Measurements from ENCODE around the gene MS4A10. TPM values are rescaled to one million over a fixed set of nuclear protein-coding genes. Genes with fewer than 3 reads are reported as not detected.

MS4A10 gene
- total and polyA plus RNA-seq, 5 experiments from 2014 or later, result not detected

DNA sequence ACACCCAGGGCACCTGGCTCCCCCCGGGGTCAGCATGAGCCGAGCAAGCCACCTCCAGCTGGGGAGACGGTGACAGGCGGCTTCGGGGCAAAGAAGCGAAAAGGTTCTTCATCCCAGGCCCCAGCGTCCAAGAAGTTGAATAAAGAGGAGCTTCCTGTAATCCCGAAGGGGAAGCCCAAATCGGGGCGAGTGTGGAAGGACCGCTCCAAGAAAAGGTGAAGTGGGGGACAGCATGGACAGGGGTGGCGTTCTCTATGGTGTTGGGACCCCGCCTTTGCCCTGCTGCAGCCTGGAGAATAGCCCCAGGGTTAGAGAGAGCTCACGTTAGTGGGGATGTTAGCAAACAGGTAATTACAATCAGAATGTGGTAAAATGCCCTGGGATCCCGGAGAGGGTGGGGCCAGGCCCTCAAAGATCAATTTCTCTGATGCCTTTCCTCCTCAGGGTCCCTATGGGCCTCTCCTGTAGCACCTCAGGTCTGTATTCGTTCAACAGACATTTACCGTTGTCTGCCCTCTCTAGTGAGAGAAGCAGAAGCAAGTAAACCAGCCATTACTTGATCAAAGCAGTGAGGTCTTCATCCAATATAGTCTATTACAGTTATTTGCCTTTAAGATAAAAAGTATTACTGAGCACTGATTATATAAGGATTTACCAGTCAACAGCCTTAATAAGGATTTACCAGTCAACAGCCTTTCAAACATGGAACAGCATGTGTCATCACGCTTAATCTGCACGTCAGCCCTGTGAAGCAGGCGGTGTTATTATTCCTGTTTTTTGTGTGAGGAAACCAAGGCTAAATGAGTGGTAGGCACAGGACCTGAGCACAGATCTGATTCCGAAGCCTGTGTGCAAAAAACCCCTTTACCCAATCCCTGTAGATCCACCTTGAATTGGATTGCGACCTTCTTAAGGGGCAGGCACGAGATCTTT lies 57.8 kb downstream of the MS4A10 start:
- ATAC-seq, result no peak
- Mint-ChIP-seq H3K4me3 (peak overlapping the region; percentile 71 to 94 (median 90)), H3K36me3 (peaks cover 0 to 22% (median 3%) of the 10 kb centered on the region in 3 donors), H3K4me1 (peaks cover 32 to 54% (median 43%) of the 10 kb centered on the region in 4 donors), H3K27me3 (peaks cover 0 to 3% (median 0%) of the 10 kb centered on the region in 5 donors), H3K27ac (peak overlapping the region; percentile 70 to 99 (median 97)), H3K9me3 (no peaks in the 10 kb centered on the region)
- POLR2A ChIA-PET, result interaction anchor here (0.7 to 1.2 kb wide), 4 partner anchors 12 to 71 kb away, joined by 3 to 6 read pairs (median 4); partner anchors contain the start of genes PTGDR2, TMEM109 and ZP1
- DNase-seq, result no peak

GRCh38 chr11:60844045-60844869 lies 59.1 kb downstream of the MS4A10 start:
- ATAC-seq, result no peak
- peak overlapping the region in 9 of 10 donors; percentile 70 to 99 (median 81) for H3K27ac Mint-ChIP-seq
- H3K4me3 Mint-ChIP-seq, result peak overlapping the region; percentile 71 to 94 (median 90)
- POLR2A ChIA-PET, result no interaction called here
- H3K27me3 Mint-ChIP-seq, result peaks cover 0 to 3% (median 0%) of the 10 kb centered on the region in 5 donors
- peaks cover 32 to 54% (median 45%) of the 10 kb centered on the region in 4 donors for H3K4me1 Mint-ChIP-seq
- H3K9me3 Mint-ChIP-seq, result no peaks in the 10 kb centered on the region
- H3K36me3 Mint-ChIP-seq, result peaks cover 0 to 35% (median 7%) of the 10 kb centered on the region in 3 donors
- DNase-seq, result no peak

GRCh38 chr11:60844870-60845221 lies 59.7 kb downstream of the MS4A10 start:
- Mint-ChIP-seq H3K9me3 (no peaks in the 10 kb centered on the region), H3K4me1 (peaks cover 32 to 54% (median 44%) of the 10 kb centered on the region in 4 donors), H3K36me3 (peaks cover 0 to 40% (median 7%) of the 10 kb centered on the region in 3 donors), H3K4me3 (peak overlapping the region; percentile 23 to 94 (median 90)), H3K27me3 (peaks cover 0 to 3% (median 0%) of the 10 kb centered on the region in 5 donors), H3K27ac (peak overlapping the region in 7 of 10 donors; percentile 16 to 82 (median 70))
- ATAC-seq (no peak), DNase-seq (no peak)
- POLR2A ChIA-PET, result interaction anchor here (1.8 kb wide), 1 partner anchor 11 kb away, joined by 5 read pairs; the partner anchor contains the start of gene PTGDR2

DNA sequence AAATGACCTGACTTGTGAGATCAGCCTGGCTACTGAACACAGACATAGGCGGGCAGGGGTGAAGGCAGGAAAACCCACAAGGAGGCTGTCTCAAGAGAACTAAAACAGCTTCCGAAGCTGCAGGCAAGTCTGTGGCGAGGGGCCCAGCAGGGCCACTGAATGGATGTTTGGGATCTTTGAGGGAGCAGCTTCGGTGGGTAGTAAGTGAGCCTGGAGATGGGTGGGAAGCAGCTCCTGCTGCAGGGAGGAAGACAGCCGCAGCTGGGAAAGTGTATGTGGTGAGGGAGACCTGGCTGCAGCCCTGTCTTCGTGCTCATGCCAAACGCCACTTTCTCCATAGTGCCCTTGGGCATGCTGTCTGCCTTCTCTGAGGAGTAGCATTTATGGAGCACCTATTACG lies 60.2 kb downstream of the MS4A10 start:
- Mint-ChIP-seq H3K27ac (peak overlapping the region in 6 of 10 donors; percentile 60 to 82 (median 72)), H3K4me3 (peak overlapping the region in 9 of 10 donors; percentile 0 to 94 (median 71))

DNA sequence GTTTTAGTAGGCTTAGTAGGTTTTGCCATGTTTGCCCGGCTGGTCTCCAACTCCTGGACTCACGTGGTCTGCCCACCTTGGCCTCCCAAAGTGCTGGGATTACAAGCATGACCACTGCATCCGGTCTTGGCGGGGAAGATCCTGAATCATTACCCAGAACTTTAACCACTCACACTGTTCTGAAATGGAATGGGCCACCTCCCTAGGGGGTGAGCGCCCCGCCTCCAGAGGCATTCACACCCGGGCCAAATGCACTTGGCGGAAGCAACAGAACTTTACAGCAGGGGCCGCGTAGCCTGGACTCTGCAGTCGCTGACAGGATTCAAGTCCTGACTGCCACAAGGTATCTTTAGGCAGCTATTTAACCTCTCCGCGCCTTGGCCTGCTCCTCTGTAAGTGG lies 62.1 kb downstream of the MS4A10 start:
- Mint-ChIP-seq H3K9me3 (no peaks in the 10 kb centered on the region), H3K4me1 (peaks cover 22 to 41% (median 33%) of the 10 kb centered on the region in 4 donors), H3K4me3 (no peak overlapping the region), H3K27ac (no peak overlapping the region), H3K36me3 (peaks cover 0 to 63% (median 23%) of the 10 kb centered on the region in 3 donors), H3K27me3 (no peaks in the 10 kb centered on the region)
- POLR2A ChIA-PET, result interaction anchor here (1.2 kb wide), 1 partner anchor 21 kb away, joined by 3 read pairs; no protein-coding TSS in a partner anchor
- no peak for DNase-seq
- no peak for ATAC-seq

More for the DNA sequence above, 60.2 kb downstream of the MS4A10 start:
- peaks cover 0 to 45% (median 7%) of the 10 kb centered on the region in 3 donors for H3K36me3 Mint-ChIP-seq
- DNase-seq (no peak), ATAC-seq (no peak)
- H3K9me3 Mint-ChIP-seq, result no peaks in the 10 kb centered on the region
- POLR2A ChIA-PET, result interaction anchor here (0.5 to 1.8 kb wide), 2 partner anchors 10 to 12 kb away, joined by 3 to 5 read pairs; partner anchors contain the start of gene PTGDR2
- peaks cover 0 to 3% (median 0%) of the 10 kb centered on the region in 5 donors for H3K27me3 Mint-ChIP-seq
- H3K4me1 Mint-ChIP-seq, result peaks cover 32 to 52% (median 44%) of the 10 kb centered on the region in 4 donors

GRCh38 chr11:60847896-60848295 lies 62.8 kb downstream of the MS4A10 start:
- Mint-ChIP-seq H3K36me3 (peaks cover 0 to 63% (median 23%) of the 10 kb centered on the region in 3 donors), H3K4me1 (peaks cover 22 to 34% (median 28%) of the 10 kb centered on the region in 4 donors), H3K4me3 (no peak overlapping the region), H3K27me3 (no peaks in the 10 kb centered on the region), H3K9me3 (no peaks in the 10 kb centered on the region), H3K27ac (no peak overlapping the region)
- POLR2A ChIA-PET, result interaction anchor here (1.2 kb wide), 1 partner anchor 20 kb away, joined by 3 read pairs; no protein-coding TSS in a partner anchor
- DNase-seq (no peak), ATAC-seq (no peak)

DNA sequence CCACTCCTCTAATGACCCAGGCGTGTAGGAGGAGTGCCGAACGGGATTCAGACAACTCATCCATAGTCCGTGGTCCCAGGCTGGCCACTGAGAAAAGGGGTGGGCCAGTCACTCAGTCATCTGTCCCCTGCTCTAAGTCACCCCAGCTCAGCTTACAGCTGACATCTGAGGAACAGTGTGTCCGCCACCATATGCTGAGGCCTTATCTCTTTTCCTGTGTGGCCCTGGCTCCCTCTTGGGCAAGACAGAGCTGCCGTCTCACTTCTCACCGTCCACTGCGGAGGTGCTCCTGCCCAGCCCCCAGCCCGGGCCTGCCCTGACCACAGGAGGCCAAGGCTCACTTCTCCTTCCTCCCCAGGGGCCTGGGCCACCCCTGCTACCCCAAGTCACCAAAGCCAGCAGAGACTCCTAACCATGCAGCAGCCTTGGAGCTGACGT lies 63.6 kb downstream of the MS4A10 start:
- Mint-ChIP-seq H3K27ac (no peak overlapping the region), H3K4me3 (no peak overlapping the region), H3K9me3 (no peaks in the 10 kb centered on the region), H3K4me1 (peaks cover 15 to 26% (median 20%) of the 10 kb centered on the region in 4 donors), H3K36me3 (peaks cover 0 to 63% (median 23%) of the 10 kb centered on the region in 3 donors), H3K27me3 (no peaks in the 10 kb centered on the region)
- DNase-seq (no peak), ATAC-seq (no peak)
- POLR2A ChIA-PET, result no interaction called here

DNA sequence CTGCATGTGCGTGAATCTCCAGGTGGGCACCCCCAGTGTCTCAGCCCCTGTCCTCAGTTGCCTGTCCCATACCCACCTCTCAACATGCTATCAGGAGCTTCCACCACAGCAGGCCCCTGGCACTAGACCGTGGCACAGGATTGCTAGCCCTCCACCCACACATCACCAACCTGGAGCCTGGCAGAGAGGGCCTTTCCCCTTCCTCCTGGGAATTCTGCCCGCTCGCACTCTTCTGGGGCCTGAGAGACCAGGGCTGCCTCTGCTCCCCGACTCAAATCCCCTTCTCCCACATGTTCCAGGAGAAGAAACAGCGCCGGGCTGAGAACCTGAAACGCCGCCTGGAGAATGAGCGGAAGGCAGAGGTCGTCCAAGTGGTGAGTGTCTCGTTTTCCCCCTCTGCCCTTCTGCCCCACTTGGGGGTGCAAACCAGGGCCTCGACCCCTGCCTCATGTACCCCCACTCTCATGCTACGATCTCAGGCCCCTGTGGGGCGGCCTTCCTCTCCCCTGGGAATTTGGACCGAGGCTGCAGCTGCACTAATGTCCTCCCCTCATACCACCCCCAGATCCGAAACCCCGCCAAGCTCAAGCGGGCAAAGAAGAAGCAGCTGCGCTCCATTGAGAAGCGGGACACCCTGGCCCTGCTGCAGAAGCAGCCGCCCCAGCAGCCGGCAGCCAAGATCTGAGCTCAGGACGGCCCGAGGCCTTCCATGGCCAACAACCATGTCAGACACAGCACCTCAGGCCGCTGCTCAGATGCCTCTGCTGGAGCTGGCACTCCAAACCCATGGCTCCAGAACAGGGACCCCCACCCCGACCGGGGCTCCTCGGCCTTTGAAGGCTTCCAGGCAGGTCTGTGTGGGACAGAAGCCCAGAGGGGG lies 64.7 kb downstream of the MS4A10 start:
- DNase-seq (no peak), ATAC-seq (no peak)
- H3K27me3 Mint-ChIP-seq, result no peaks in the 10 kb centered on the region
- peaks cover 6 to 15% (median 11%) of the 10 kb centered on the region in 4 donors for H3K4me1 Mint-ChIP-seq
- no peak overlapping the region for H3K4me3 Mint-ChIP-seq
- POLR2A ChIA-PET, result no interaction called here
- H3K27ac Mint-ChIP-seq, result no peak overlapping the region
- H3K36me3 Mint-ChIP-seq, result peaks cover 0 to 63% (median 21%) of the 10 kb centered on the region in 3 donors
- no peaks in the 10 kb centered on the region for H3K9me3 Mint-ChIP-seq

Other genes with a start within 250 kb of the MS4A10 start
- not detected for gene MS4A8, start 85.7 kb upstream of the MS4A10 start, total RNA-seq
- not detected for gene MS4A8, start 85.7 kb upstream of the MS4A10 start, polyA plus RNA-seq
- gene MS4A18, start 60.6 kb upstream of the MS4A10 start, total RNA-seq, result not detected
- not detected for gene MS4A18, start 60.6 kb upstream of the MS4A10 start, polyA plus RNA-seq
- gene MS4A15, start 28.5 kb upstream of the MS4A10 start, total RNA-seq, result not detected
- gene MS4A15, start 28.5 kb upstream of the MS4A10 start, polyA plus RNA-seq, result not detected
- gene CCDC86, start 56.8 kb downstream of the MS4A10 start, total RNA-seq, result 10 to 100 TPM; 11.3 to 12.0 TPM
- gene CCDC86, start 56.8 kb downstream of the MS4A10 start, polyA plus RNA-seq, result 10 to 100 TPM; 10.8 to 27.1 (median 18.5) TPM
- under 1 TPM in 1 of 2 experiments, not detected in 1; 0.16 TPM for gene PTGDR2, start 70.6 kb downstream of the MS4A10 start, total RNA-seq
- under 1 TPM in 1 of 3 donors, not detected in 2; 0.16 TPM for gene PTGDR2, start 70.6 kb downstream of the MS4A10 start, polyA plus RNA-seq
- gene ZP1, start 82.2 kb downstream of the MS4A10 start, total RNA-seq, result not detected
- not detected for gene ZP1, start 82.2 kb downstream of the MS4A10 start, polyA plus RNA-seq
- 10 to 100 TPM; 94.0 to 98.8 TPM for gene PRPF19, start 121.3 kb downstream of the MS4A10 start, total RNA-seq
- 10 to 100 TPM; 14.2 to 19.5 (median 17.8) TPM for gene PRPF19, start 121.3 kb downstream of the MS4A10 start, polyA plus RNA-seq
- 10 to 100 TPM; 52.4 to 60.5 TPM for gene TMEM109, start 128.8 kb downstream of the MS4A10 start, total RNA-seq
- gene TMEM109, start 128.8 kb downstream of the MS4A10 start, polyA plus RNA-seq, result 100 to 1,000 TPM; 216 to 295 (median 272) TPM
- under 1 TPM in 1 of 2 experiments, not detected in 1; 0.88 TPM for gene TMEM132A, start 139.1 kb downstream of the MS4A10 start, total RNA-seq
- not detected for gene TMEM132A, start 139.1 kb downstream of the MS4A10 start, polyA plus RNA-seq
- 10 to 100 TPM; 13.6 to 14.9 TPM for gene SLC15A3, start 166.8 kb downstream of the MS4A10 start, total RNA-seq
- 1 to 10 TPM in 2 of 3 donors, under 1 TPM in 1; 0.90 to 3.4 (median 1.0) TPM for gene SLC15A3, start 166.8 kb downstream of the MS4A10 start, polyA plus RNA-seq
- gene CD6, start 186.3 kb downstream of the MS4A10 start, total RNA-seq, result 100 to 1,000 TPM; 384 to 405 TPM
- gene CD6, start 186.3 kb downstream of the MS4A10 start, polyA plus RNA-seq, result 100 to 1,000 TPM; 150 to 199 (median 153) TPM